Measurements from ENCODE around the gene TOX4.

GRCh38 chr14:21525962-21526671 is 49.1 kb downstream of the TOX4 start, which contains the start of gene SALL2:
- TF ChIP-seq POLR2A (IDR thresholded peaks at IDR 0.05; ENCODE audit: low read depth, low read length) (no peak; the same call in 1 of the 2 replicates), POLR2AphosphoS5 (IDR thresholded peaks at IDR 0.05; ENCODE audit: low read depth, low read length) (no peak), TAF1 (IDR thresholded peaks at IDR 0.05; ENCODE audit: low read depth, low read length) (no peak)
